ENCODE measurements around the gene HS6ST1. TPM values are rescaled to one million over a fixed set of nuclear protein-coding genes. Genes with fewer than 3 reads are reported as not detected.
A peak's percentile ranks its signal among the peaks of the same experiment; 100 is the strongest.

HS6ST1 gene
- total and polyA plus RNA-seq, 2 of the 4 experiments (the other 2 are of a cell fraction), result 29.9 to 36.9 TPM

DNA sequence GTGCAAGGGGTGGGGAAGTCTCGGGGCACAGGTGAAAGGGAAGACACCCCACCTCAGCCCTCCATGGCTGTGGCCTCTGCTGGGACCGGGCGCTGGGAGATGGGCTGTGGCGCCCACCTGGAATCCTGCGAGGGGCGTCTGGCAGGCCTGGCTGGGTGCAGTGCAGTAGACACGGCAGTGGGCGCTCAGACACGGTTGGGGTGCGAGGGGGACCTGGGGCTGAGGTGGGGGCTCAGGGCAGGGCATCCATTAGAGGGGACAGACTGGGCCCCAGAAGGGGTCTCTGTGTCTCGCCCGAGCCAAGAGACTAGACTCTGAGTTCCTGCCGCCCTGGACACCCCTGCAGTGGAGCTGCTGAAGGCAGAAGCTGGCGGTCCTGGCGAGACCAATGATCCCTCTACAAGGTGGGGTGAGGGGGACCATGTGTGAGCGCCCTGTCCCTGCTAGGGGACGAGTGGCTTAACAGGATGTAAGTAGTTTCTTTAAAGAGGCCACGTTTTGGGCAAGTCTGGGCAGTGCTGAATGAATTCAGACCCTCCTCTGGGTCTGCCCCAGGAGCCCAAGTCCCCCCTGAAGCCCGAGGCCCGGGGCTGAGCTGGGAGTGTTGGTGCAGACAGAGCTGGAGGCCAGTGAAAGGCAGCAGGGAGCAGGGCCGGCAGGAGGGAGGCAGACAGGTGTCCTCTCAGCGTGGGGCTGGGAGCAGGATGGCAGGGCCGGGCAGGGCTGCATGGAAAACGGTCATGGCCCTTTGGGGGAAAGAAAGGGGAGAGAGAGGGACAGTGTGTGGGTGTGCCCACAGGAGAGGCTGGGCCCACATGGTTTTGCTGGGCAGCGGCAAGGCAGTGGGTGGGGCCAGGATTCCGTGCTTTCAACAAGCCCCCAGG lies 57.2 kb downstream of the HS6ST1 start:
- Histone ChIP-seq H3K56ac (ENCODE audit: extremely low read depth, insufficient read depth, low read length) (no peak overlapping the region), H2AK9ac (replicated peaks; ENCODE audit: low read depth, low read length, poor library complexity) (peak overlapping the region; percentile 87), H4K8ac (ENCODE audit: low read depth in 2 of 2, low read length in 2 of 2) (peak overlapping the region in 1 of 2 experiments; percentile 46; a peak in 1 of 4 replicates), H3K14ac (replicated peaks; ENCODE audit: low read depth, low read length) (no peak overlapping the region), H3K27ac (ENCODE audit: insufficient read depth, low read length) (peak overlapping the region; percentile 9; the same call in 1 of the 2 replicates), H2BK5ac (ENCODE audit: low read depth, low read length, poor library complexity, severe bottlenecking) (no peak overlapping the region), H3K4me2 (ENCODE audit: low read depth, low read length) (no peak overlapping the region), H2AK5ac (ENCODE audit: low read depth, low read length) (peak overlapping the region; percentile 56; the same call in 1 of the 2 replicates), H3K9ac (ENCODE audit: low read depth, low read length) (no peak overlapping the region), H3K27me3 (ENCODE audit: control insufficient read depth, insufficient read depth, low read length) (no peaks in the 10 kb centered on the region), H3K79me1 (ENCODE audit: low read depth in 1 of 2, low read length in 2 of 2) (peaks cover 10 to 20% of the 10 kb centered on the region in 2 experiments; a peak in 3 of 4 replicates), H2BK15ac (ENCODE audit: low read depth, low read length) (no peak overlapping the region), H3K9me3 (ENCODE audit: control insufficient read depth, insufficient read depth, low read length) (peaks cover 3% of the 10 kb centered on the region; the same call in 1 of the 2 replicates), H4K5ac (ENCODE audit: low read depth, low read length) (no peak overlapping the region), H4K91ac (ENCODE audit: insufficient read depth, low read depth, low read length) (peak overlapping the region; percentile 39), H2BK20ac (ENCODE audit: low read depth, low read length) (no peak overlapping the region), H3K36me3 (ENCODE audit: control insufficient read depth, insufficient read depth, low read length) (peaks cover 16% of the 10 kb centered on the region; the same call in 1 of the 2 replicates), H2AFZ (replicated peaks; ENCODE audit: low read length, poor library complexity) (peak overlapping the region; percentile 72), H2BK120ac (ENCODE audit: low read depth, low read length) (peak overlapping the region; percentile 36), H3K4me3 (ENCODE audit: insufficient read depth, low read depth, low read length) (no peak overlapping the region), H3K4ac (ENCODE audit: low read depth, low read length) (peak overlapping the region; percentile 60), H3K9me1 (ENCODE audit: insufficient read depth, low read length) (peaks cover 9% of the 10 kb centered on the region; the same call in 1 of the 2 replicates), H3K23ac (ENCODE audit: low read depth, low read length) (no peak overlapping the region; the same call in 1 of the 2 replicates), H3K18ac (ENCODE audit: low read depth, low read length) (no peak overlapping the region; the same call in 1 of the 2 replicates), H4K20me1 (ENCODE audit: insufficient read depth, low read length) (peaks cover 18% of the 10 kb centered on the region), H3K4me1 (ENCODE audit: control insufficient read depth, insufficient read depth, low read length) (peaks cover 5% of the 10 kb centered on the region; the same call in 1 of the 2 replicates)
- dilution Hi-C loops (cut with HindIII; ENCODE audit: low sequenced_read_pairs, unreplicated experiment), result no loop called here
- DNase-seq (no peak), ATAC-seq (ENCODE audit: low read depth) (peak; percentile 13)
- BruUV-seq (replicated peaks), result no TSS peak
- intact Hi-C loops (cut with micrococcal nuclease), result no loop called here
- in situ Hi-C loops (cut with MboI; ENCODE audit: low sequenced_read_pairs), result no loop called here
- CTCF ChIA-PET, result no interaction called here
- 89% methylated on average over 8 of the region's 26 CpGs; no CpG with 5 or more reads in 1 of the 2 experiments for whole genome bisulfite sequencing, 2 experiments (ENCODE audit: extremely low coverage in 2 of 2, insufficient read length in 1 of 2)
- TF ChIP-seq BHLHE40 (IDR thresholded peaks at IDR 0.05; ENCODE audit: low read depth, low read length), result no peak
- TF ChIP-seq SMC3 (IDR thresholded peaks at IDR 0.05; ENCODE audit: low read depth, low read length), result no peak
- no peak for TF ChIP-seq RAD21 (IDR thresholded peaks at IDR 0.05; ENCODE audit: low read length)
- no peak for TF ChIP-seq MXI1 (IDR thresholded peaks at IDR 0.05; ENCODE audit: borderline replicate concordance, low read depth, low read length)
- POLR2A ChIA-PET (ENCODE audit: unreplicated experiment), result no interaction called here

All from IMR-90 (cell line).